Left ventricle myocardium inferior (tissue), 1 donor: ENCODE results near the gene CFAP69. TPM values are rescaled to one million over a fixed set of nuclear protein-coding genes. Genes with fewer than 3 reads are reported as not detected.
A peak's percentile ranks its signal among the peaks of the same experiment; 100 is the strongest.

Source experiments
- DNase-seq: peaks from one replicate; pipeline ENCODE4 v3.0.0-alpha.2; 2020
- H3K27ac ChIP-seq: fragments of 200-600 bp; replicated peaks from 2 replicates; pipeline ENCODE4 v1.8.0; 2021
- H3K27me3 ChIP-seq: fragments of 200-600 bp; 2 replicates; pipeline ENCODE4 v1.8.0; 2021; ENCODE audit warnings: low read depth
- H3K36me3 ChIP-seq: fragments of 200-600 bp; 2 replicates; pipeline ENCODE4 v1.8.0; 2021
- H3K4me1 ChIP-seq: fragments of 200-600 bp; 2 replicates; pipeline ENCODE4 v1.8.0; 2021
- H3K4me3 ChIP-seq: fragments of 200-600 bp; 2 replicates; pipeline ENCODE4 v1.8.0; 2021; ENCODE audit warnings: mild to moderate bottlenecking, moderate library complexity
- H3K9me3 ChIP-seq: fragments of 200-600 bp; replicated peaks from 2 replicates; pipeline ENCODE4 v1.8.0; 2021
- CTCF ChIP-seq: fragments of 200-600 bp; IDR thresholded peaks from 2 replicates; pipeline ENCODE4 v1.8.0; 2021; ENCODE audit warnings: antibody characterized with exemption, mild to moderate bottlenecking, borderline replicate concordance
- intact Hi-C: fragments of 100-400 bp; cut with micrococcal nuclease; formaldehyde crosslinking; loops from one replicate; pipeline ENCODE4 v1.11.0; 2022
- total RNA-seq: library from RNA; stranded (reverse); fragmentation: NEBNext Ultra II Directional; extraction: Animal tissue kit (Norgen Biotek cat#: 25700); gene quantifications from one replicate; pipeline ENCODE4 v1.2.1, GENCODE V29; 2021
- donor health status: DM: no; HTN: yes; CAD: no; lungs with severe emphysema.

Gene CFAP69
- total RNA-seq, 1 donor from 2014 or later: 3.8 TPM

- intact Hi-C loops: loop anchor here (5.0 kb wide), 1 partner anchor 104 kb away; no protein-coding TSS in a partner anchor
- TF ChIP-seq CTCF: no peak
- no peak for DNase-seq
Measured at GRCh38 chr7:90261441-90261840, 16.5 kb downstream of the CFAP69 start.

GRCh38 chr7:90262438-90262837, 17.5 kb downstream of the CFAP69 start:
- H3K27me3 ChIP-seq: no peaks in the 10 kb centered on the region
- H3K27ac ChIP-seq: no peak overlapping the region
- H3K4me1 ChIP-seq: no peaks in the 10 kb centered on the region
- H3K36me3 ChIP-seq: no peaks in the 10 kb centered on the region
- no peak for DNase-seq
- H3K9me3 ChIP-seq: no peaks in the 10 kb centered on the region
- H3K4me3 ChIP-seq: no peak overlapping the region
- peak; percentile 60 for TF ChIP-seq CTCF
- intact Hi-C loops: loop anchor here (5.0 kb wide), 1 partner anchor 105 kb away; no protein-coding TSS in a partner anchor

More at GRCh38 chr7:90261441-90261840, 16.5 kb downstream of the CFAP69 start:
- no peaks in the 10 kb centered on the region for H3K36me3 ChIP-seq
- no peak overlapping the region for H3K4me3 ChIP-seq
- no peaks in the 10 kb centered on the region for H3K9me3 ChIP-seq
- H3K4me1 ChIP-seq: no peaks in the 10 kb centered on the region
- H3K27me3 ChIP-seq: no peaks in the 10 kb centered on the region
- no peak overlapping the region for H3K27ac ChIP-seq

GRCh38 chr7:90266808-90267207, 21.8 kb downstream of the CFAP69 start:
- intact Hi-C loops: no loop called here
- no peak for DNase-seq
- H3K27ac ChIP-seq: peak overlapping the region; percentile 10
- H3K27me3 ChIP-seq: no peaks in the 10 kb centered on the region
- TF ChIP-seq CTCF: no peak
- no peaks in the 10 kb centered on the region for H3K4me1 ChIP-seq
- H3K36me3 ChIP-seq: no peaks in the 10 kb centered on the region
- H3K9me3 ChIP-seq: no peaks in the 10 kb centered on the region
- H3K4me3 ChIP-seq: no peak overlapping the region

- Histone ChIP-seq H3K27me3 (no peaks in the 10 kb centered on the region), H3K9me3 (no peaks in the 10 kb centered on the region), H3K4me3 (no peak overlapping the region), H3K4me1 (no peaks in the 10 kb centered on the region), H3K27ac (peak overlapping the region; percentile 10), H3K36me3 (no peaks in the 10 kb centered on the region)
- no peak for TF ChIP-seq CTCF
- no peak for DNase-seq
- intact Hi-C loops: no loop called here
Measured at GRCh38 chr7:90267263-90267858, 22.4 kb downstream of the CFAP69 start.

GRCh38 chr7:90269163-90269562, 24.2 kb downstream of the CFAP69 start:
- no peaks in the 10 kb centered on the region for H3K27me3 ChIP-seq
- no peak for TF ChIP-seq CTCF
- H3K4me3 ChIP-seq: no peak overlapping the region

More at GRCh38 chr7:90269163-90269562, 24.2 kb downstream of the CFAP69 start:
- no peak overlapping the region for H3K27ac ChIP-seq
- intact Hi-C loops: no loop called here
- no peak for DNase-seq
- H3K4me1 ChIP-seq: no peaks in the 10 kb centered on the region
- H3K36me3 ChIP-seq: no peaks in the 10 kb centered on the region
- no peaks in the 10 kb centered on the region for H3K9me3 ChIP-seq
